8988T (cell line): ENCODE measurements around the gene SLC52A3.

Source experiments
- DNase-seq: peaks from one replicate; pipeline ENCODE4 v3.0.0; 2011

Gene SLC52A3

DNA sequence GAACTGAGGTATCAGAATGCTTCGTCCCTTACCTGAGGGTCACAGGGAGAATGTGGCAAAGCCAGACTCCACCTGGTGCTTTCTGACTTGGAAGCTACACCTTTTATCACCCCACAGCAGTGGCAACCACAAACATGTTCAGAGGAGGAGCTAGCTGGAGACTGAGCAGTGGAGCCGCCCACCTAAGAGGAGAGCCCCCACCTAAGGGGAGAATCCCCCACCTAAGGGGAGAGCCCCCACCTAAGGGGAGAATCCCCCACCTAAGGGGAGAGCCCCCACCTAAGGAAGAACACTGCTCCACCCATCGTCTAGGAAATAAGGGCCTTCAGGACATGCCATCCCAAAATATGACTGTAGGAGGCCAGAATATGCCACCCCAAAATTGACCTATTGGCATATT, 4.0 kb downstream of the SLC52A3 start:
- DNase-seq, result no peak

DNA sequence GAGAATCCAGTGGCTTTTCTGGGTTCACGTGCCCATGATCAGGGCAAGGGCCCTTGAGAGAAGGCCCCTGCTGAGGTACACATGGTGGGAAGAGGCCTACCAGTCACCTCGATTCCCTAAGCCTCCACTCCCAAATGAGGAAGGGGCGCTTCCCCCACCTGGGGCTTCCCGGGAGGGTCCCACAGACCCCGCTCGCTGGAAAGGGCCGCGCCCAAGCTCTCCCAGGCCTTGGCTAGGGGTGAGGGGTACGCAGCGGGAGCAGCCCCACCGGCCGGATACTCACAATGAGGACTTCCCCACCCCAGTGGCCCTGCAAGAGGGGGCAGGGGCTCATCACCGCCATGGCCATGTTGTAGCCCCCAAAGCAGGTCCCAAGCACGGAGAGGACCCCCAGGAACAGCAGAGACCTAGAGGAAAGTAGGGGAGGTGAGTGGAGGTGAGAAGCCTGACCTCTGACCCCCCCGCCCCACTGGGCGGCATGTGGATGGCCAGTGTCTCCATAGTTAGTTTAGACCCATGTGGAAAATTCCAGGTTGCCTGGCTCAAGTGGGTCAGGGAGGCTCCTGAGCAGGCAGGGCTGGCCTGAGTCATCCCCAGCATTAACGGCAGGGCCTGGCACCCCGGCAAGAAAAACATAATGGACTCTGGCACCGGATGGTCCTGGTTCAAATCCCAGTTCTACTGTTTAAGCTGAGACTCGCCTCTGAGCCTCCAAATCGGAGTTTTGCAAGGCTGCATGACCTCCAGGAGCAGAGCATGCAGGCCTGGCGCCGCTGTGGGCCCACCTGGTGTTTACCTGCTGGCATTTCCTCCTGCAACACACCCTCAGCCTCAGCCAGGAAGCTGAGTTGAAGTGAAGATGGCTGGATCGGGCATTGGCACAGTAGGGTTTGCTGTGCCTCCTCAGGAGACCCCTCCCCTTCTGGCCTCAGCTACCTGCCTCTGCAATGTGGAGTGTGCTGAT, 6.6 kb downstream of the SLC52A3 start:
- DNase-seq, result no peak

DNA sequence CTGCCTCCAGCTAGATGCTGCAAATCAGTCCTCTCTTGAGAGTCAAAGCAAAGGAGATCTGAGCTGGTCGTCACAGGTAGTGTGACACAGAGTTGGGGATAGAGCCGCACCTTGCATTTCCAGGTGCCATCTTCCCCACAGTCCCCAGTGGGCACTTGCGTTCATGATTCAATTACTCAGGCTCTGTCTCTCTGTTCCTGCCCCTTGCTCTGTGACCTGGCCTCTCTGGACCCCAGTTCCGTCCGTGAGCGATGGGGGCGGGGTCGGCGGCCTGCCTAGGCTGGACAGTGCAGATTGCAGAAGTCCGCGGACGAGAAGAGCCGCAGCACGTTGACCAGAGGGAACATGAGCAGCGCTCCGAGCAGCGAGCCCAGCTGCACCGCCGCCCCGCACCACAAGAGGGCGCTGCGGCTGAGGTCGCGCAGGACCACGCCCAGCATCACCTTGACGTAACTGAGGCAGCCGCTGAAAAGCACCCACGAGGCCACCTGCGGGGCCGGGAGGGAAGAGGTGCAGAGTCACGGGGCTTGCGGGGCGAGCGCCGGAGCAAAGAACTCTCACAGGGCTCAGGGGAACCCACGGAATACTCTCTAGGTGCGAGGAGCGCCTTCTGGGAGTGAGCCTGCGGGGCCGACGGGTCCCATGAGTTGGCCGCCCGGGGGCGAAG, 7.4 kb downstream of the SLC52A3 start:
- DNase-seq, result peak; percentile 57

- no peak for DNase-seq
Measured at GRCh38 chr20:757506-757905, 10.8 kb downstream of the SLC52A3 start.

- DNase-seq, result no peak
Measured at GRCh38 chr20:755941-756340, 12.4 kb downstream of the SLC52A3 start.

DNA sequence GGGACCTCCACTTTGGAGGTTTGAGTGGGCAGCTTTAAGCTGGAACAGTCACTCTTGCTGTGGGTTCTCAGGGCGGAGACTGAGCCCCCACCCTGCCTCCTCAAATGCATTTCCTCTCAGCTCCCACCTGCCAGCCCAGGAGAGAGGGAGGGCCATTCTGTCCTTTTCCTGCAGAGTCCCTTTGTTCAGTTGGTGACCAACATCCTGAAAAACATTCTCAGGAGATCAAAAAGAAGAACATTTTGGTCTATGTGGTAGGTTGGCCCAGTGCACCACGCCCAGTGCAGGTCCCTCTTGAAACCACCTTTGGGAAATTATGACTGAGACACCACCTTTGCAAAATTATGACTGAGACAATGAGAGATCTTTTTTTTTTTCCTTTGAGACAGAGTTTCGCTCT, 13.4 kb downstream of the SLC52A3 start:
- DNase-seq, result no peak

DNA sequence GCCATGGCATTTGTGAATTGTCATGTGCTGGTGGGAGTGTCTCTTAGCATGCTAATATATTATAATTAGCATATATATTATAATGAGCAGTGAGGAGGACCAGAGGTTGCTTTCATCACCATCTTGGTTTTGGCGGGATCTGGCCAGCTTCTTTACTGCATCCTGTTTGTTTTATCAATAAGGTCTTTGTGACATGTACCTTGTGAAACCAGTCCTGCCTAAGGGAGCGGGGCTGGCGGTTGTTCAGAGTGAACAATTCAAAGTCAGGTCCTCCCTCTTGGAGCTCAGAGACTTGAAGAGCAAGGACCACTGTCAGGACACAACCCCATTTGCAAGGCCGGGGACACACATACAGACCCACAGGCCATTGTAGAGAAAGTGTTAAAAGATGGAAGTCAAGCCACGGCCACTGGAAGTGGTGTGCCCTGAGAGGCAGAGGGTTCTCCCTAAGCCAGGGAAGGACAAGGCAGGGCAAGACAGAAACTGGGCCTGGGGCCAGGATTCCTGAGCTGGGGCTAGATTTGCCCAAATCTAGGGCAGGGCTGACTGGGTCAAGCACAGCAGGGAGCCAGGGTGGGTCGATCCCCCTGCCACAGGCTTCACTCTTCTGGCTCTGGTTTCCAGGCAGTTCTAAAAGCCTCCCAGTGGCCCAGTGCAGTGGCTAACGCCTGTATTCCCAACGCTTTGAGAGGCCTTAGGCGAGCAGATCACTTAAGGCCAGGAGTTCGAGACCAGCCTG, 14.2 kb downstream of the SLC52A3 start:
- DNase-seq, result no peak

- DNase-seq, result no peak
Measured at GRCh38 chr20:753136-753535, 15.2 kb downstream of the SLC52A3 start.

DNA sequence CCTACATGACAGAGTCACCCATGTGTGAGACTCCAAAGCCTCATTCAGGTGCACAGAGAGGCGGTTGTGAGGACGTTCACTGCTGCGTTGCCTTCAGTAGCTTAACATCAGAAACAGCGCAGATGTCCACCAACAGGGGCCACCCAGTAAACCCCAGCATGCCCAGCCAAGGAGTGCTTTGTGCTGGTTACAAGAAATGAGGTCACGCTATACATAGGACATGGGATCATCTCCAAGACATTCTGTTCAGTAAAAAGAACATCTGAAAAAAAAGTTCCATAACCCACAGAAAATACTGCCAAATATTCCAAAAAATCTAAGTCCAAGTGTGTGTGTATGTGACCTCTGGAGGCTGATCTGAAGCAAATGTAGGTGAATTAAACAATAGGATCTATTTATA, 16.0 kb downstream of the SLC52A3 start:
- no peak for DNase-seq

- DNase-seq, result no peak
Measured at GRCh38 chr20:751761-752160, 16.5 kb downstream of the SLC52A3 start.

DNA sequence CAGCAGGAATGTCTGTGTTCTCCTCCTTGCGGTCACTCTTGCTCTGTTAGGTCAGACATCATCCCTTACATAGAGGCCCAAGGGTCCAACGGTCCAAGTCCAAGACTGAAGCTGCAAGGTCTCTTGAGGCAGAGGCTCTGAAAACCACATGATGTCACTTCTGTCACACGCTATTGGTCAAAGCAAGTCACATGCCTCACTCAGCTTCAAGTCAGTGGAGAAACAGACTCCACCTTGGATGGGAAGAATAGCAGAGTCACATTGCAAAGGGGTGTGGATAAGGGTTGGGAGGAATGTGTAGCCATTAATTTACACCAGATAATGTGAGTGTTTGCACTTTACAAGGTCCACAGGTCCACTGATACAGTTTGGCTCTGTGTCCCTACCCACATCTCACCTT, 17.5 kb downstream of the SLC52A3 start:
- DNase-seq, result no peak

DNA sequence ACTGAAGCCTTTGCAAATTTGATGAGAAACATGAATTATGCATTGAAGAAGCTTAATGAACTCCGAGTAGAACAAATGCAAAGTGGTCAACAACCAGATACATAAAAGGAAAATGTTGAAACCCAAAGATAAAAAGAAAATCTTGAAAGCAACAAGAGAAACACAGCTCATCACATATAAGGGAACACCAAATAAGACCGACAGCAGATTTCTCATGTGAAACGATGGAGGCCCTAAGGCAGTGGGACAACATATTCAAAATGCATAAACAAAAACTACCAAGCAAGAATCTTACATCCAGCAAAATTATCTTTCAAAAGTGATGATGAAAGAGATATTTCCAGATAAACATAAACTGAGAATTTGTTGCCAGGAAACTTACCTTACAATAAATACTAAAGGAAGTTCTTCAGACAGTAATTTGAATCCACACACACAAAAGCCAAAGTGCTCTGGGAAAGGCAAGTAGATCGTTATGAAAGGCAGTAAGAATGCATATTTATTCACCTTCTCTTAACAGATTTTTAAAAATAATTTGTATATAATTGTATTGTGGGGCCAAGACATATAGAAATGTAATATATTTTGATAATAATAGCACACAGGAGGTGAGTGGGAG, 22.5 kb downstream of the SLC52A3 start:
- DNase-seq, result no peak

DNA sequence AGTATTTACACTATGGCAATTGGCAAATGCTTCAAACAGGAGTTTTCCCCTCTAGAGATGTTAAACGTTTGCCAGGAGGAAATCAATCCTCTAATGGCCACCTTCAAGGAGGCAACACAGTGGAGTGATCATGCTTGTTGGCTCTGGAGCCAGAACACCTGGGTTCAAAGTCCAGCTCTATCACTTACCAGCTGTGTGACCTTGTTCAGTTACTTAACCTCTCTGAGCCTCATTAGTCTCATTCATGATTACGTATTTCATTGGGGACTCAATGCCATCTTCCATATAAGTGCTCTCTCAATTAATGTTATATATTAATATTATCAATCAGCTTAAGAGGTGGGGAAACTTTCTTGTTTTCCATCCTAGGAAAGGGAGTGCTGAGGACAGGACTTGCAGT, 26.1 kb downstream of the SLC52A3 start:
- DNase-seq, result no peak

DNA sequence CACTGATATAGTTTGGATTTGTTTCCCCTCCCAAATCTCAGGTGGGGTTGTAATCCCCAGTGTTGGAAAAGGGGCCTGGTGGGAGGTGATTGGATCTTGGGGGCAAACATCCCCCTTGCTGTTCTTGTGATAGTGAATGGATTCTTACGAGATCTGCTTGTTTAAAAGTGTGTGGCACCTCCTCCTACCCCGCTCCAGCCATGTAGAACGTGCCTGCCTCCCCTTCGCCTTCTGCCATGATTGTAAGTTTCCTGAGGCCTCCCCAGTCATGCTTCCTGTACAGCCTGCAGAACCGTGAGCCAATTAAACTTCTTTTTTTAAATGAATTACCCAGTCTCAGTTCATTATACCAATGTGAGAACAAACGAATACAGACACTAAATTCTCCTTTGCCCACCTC, 26.7 kb downstream of the SLC52A3 start:
- DNase-seq, result no peak

- DNase-seq, result no peak
Measured at GRCh38 chr20:740162-740561, 28.1 kb downstream of the SLC52A3 start.

- DNase-seq, result no peak
Measured at GRCh38 chr20:739736-740135, 28.6 kb downstream of the SLC52A3 start.

DNA sequence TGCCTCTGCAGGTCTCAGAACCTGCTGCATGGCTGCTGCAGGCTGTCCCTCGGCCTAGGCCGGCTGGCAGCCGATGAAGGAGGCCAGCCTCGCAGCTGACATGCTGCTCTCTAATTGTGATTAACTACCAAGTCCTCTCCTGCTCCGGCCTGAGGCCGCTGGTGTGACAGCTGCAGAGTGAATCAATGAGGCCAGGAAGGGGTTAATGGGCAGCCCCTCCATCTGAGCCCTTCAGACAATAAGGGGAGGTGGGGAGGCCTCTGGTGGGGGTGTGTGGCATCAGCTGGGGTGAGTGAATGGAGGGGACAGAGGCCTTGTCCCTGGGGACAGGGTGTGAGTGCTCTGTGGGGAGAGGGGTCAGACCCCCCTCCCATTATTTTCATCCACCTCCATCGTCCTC, 34.4 kb downstream of the SLC52A3 start:
- no peak for DNase-seq

DNA sequence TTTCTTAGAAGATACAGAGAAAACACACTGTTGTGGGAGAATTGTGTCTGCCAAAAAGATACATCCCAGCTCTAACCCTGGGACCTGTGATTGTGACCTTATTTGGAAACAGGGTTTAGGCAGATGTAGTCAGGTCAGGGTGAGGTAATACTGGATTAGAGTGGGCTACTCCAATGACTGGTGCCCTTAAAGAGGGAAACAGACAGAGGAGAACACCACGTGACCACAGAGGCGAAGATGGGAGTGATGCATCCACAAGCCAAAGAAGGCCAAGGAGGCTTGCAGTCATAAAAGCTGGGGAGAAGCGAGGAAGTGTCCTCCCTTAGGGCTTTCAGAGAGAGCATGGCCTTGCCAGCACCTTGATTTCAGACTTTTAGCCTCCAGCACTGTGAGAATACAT, 35.6 kb downstream of the SLC52A3 start:
- DNase-seq, result no peak

GRCh38 chr20:731891-732560, 36.3 kb downstream of the SLC52A3 start:
- DNase-seq, result no peak

- DNase-seq, result no peak
Measured at GRCh38 chr20:730005-730404, 38.3 kb downstream of the SLC52A3 start.

- peak; percentile 85 for DNase-seq
Measured at GRCh38 chr20:728256-728944, 39.9 kb downstream of the SLC52A3 start.

GRCh38 chr20:726160-726559, 42.1 kb downstream of the SLC52A3 start:
- no peak for DNase-seq
